ENCODE results near the gene KRT10. TPM values are rescaled to one million over a fixed set of nuclear protein-coding genes. Genes with fewer than 3 reads are reported as not detected.

Gene KRT10
- total and polyA plus RNA-seq, 9 of the 15 experiments (the other 6 are each of a cell fraction or from before 2014, with no cell fraction given), result 47.0 to 179 (median 76.2) TPM

DNA sequence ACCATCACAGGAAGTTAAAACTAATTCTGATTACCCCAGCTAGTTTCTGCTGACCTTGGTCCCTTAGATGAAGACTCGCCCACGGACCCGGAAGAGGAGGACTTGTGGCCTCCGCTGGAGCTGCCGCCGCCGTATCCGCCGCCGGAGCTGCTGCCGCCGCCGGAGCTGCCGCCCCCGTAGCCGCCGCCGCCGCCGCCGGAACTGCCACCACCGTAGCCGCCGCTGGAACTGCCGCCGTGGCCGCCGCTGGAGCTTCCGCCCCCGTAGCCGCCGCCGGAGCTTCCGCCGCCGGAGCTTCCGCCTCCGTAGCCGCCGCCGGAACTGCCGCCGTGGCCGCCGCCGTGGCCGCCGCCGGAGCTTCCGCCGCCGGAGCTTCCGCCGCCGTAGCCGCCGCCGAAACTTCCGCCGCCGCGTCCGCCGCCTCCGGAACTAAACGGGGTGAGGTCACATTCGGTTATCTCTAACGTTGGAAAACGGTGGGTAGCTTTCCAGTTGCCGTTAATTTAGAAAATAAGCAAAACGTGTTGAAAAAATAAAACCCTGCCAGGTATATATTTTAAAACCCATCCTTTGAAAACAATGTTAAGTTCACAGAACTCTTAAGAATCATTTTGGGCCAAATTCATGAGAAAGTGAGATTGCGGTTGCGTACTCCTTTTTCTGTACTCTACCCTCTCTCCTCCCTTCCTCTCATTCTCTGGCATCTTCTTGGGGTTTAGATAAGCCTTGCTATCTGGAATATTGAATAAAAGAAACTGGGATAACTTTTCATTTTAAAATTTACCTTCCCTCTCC, 3.5 kb downstream of the KRT10 start (continued):
- TF ChIP-seq, protein P1, sequence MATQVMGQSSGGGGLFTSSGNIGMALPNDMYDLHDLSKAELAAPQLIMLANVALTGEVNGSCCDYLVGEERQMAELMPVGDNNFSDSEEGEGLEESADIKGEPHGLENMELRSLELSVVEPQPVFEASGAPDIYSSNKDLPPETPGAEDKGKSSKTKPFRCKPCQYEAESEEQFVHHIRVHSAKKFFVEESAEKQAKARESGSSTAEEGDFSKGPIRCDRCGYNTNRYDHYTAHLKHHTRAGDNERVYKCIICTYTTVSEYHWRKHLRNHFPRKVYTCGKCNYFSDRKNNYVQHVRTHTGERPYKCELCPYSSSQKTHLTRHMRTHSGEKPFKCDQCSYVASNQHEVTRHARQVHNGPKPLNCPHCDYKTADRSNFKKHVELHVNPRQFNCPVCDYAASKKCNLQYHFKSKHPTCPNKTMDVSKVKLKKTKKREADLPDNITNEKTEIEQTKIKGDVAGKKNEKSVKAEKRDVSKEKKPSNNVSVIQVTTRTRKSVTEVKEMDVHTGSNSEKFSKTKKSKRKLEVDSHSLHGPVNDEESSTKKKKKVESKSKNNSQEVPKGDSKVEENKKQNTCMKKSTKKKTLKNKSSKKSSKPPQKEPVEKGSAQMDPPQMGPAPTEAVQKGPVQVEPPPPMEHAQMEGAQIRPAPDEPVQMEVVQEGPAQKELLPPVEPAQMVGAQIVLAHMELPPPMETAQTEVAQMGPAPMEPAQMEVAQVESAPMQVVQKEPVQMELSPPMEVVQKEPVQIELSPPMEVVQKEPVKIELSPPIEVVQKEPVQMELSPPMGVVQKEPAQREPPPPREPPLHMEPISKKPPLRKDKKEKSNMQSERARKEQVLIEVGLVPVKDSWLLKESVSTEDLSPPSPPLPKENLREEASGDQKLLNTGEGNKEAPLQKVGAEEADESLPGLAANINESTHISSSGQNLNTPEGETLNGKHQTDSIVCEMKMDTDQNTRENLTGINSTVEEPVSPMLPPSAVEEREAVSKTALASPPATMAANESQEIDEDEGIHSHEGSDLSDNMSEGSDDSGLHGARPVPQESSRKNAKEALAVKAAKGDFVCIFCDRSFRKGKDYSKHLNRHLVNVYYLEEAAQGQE (IDR thresholded peaks at IDR 0.05; ENCODE audit: borderline replicate concordance), result peak; percentile 38
- TF ChIP-seq, protein P1 (CRISPR knock-in tag; IDR thresholded peaks at IDR 0.05; ENCODE audit: low read depth), result no peak
- TF ChIP-seq ETV1 (tag; conservative IDR thresholded peaks at IDR 0.05; ENCODE audit: low read depth) (peak; percentile 47), HCFC1 (IDR thresholded peaks at IDR 0.05; ENCODE audit: low read depth, low read length) (peak; percentile 50; the same call in 1 of the 2 replicates), SMARCA4 (IDR thresholded peaks at IDR 0.05) (peak; percentile 66; the same call in 1 of the 2 replicates), KAT7 (CRISPR knock-in tag; IDR thresholded peaks at IDR 0.05; ENCODE audit: borderline replicate concordance) (no peak), ZNF431 (CRISPR knock-in tag; IDR thresholded peaks at IDR 0.05) (no peak), ELF2 (CRISPR knock-in tag; IDR thresholded peaks at IDR 0.05) (peak; percentile 40; the same call in 1 of the 2 replicates), GATAD2B (IDR thresholded peaks at IDR 0.05; ENCODE audit: borderline replicate concordance) (peak; percentile 69; the same call in 1 of the 2 replicates), EP300 (IDR thresholded peaks at IDR 0.05; ENCODE audit: low read length) (peak; percentile 39), ZNF583 (CRISPR knock-in tag; IDR thresholded peaks at IDR 0.05) (peak; percentile 31; the same call in 1 of the 2 replicates), IFI16 (CRISPR knock-in tag; IDR thresholded peaks at IDR 0.05) (no peak)
- TF ChIP-seq, protein P2, sequence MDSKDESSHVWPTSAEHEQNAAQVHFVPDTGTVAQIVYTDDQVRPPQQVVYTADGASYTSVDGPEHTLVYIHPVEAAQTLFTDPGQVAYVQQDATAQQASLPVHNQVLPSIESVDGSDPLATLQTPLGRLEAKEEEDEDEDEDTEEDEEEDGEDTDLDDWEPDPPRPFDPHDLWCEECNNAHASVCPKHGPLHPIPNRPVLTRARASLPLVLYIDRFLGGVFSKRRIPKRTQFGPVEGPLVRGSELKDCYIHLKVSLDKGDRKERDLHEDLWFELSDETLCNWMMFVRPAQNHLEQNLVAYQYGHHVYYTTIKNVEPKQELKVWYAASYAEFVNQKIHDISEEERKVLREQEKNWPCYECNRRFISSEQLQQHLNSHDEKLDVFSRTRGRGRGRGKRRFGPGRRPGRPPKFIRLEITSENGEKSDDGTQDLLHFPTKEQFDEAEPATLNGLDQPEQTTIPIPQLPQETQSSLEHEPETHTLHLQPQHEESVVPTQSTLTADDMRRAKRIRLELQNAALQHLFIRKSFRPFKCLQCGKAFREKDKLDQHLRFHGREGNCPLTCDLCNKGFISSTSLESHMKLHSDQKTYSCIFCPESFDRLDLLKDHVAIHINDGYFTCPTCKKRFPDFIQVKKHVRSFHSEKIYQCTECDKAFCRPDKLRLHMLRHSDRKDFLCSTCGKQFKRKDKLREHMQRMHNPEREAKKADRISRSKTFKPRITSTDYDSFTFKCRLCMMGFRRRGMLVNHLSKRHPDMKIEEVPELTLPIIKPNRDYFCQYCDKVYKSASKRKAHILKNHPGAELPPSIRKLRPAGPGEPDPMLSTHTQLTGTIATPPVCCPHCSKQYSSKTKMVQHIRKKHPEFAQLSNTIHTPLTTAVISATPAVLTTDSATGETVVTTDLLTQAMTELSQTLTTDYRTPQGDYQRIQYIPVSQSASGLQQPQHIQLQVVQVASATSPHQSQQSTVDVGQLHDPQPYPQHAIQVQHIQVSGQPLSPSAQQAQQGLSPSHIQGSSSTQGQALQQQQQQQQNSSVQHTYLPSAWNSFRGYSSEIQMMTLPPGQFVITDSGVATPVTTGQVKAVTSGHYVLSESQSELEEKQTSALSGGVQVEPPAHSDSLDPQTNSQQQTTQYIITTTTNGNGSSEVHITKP (IDR thresholded peaks at IDR 0.05; ENCODE audit: partially characterized antibody), result peak; percentile 64
- TF ChIP-seq, protein P3, sequence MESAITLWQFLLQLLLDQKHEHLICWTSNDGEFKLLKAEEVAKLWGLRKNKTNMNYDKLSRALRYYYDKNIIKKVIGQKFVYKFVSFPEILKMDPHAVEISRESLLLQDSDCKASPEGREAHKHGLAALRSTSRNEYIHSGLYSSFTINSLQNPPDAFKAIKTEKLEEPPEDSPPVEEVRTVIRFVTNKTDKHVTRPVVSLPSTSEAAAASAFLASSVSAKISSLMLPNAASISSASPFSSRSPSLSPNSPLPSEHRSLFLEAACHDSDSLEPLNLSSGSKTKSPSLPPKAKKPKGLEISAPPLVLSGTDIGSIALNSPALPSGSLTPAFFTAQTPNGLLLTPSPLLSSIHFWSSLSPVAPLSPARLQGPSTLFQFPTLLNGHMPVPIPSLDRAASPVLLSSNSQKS (CRISPR knock-in tag; IDR thresholded peaks at IDR 0.05), result 0 out of 2 replicates have a peak, but pooled peaks have one; percentile 50
